ENCODE data around the gene PDZD2.

DNA sequence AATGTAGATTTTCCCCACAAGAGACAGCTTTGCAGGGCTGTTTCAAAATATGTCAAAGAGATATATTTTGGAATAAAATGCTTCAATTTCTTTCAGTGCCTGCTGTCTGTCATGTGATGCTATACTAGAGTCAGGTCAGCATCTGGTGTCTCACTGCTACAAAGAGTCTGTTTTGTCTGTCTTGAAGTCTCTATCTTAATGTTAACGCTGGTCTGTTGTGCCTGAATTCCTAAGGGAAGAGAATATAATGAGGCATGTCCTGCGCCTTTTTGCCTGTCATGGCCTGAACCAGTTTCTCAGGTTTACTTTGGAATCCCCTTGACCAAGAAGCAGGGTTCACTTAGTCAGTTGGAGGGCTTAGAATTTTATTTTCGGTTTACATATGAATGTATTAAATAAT lies 176.4 kb downstream of the PDZD2 start:
- TF ChIP-seq, protein P1, sequence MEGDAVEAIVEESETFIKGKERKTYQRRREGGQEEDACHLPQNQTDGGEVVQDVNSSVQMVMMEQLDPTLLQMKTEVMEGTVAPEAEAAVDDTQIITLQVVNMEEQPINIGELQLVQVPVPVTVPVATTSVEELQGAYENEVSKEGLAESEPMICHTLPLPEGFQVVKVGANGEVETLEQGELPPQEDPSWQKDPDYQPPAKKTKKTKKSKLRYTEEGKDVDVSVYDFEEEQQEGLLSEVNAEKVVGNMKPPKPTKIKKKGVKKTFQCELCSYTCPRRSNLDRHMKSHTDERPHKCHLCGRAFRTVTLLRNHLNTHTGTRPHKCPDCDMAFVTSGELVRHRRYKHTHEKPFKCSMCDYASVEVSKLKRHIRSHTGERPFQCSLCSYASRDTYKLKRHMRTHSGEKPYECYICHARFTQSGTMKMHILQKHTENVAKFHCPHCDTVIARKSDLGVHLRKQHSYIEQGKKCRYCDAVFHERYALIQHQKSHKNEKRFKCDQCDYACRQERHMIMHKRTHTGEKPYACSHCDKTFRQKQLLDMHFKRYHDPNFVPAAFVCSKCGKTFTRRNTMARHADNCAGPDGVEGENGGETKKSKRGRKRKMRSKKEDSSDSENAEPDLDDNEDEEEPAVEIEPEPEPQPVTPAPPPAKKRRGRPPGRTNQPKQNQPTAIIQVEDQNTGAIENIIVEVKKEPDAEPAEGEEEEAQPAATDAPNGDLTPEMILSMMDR (IDR thresholded peaks at IDR 0.05): no peak
- TF ChIP-seq POLR2A (IDR thresholded peaks at IDR 0.05): no peak

All from testis (tissue), 2 donors.